ENCODE measurements around the gene TMOD1.

- TF ChIP-seq RAD21 (IDR thresholded peaks at IDR 0.05 in 1 of 2, conservative IDR thresholded peaks at IDR 0.05 in 1 of 2; ENCODE audit: low read depth in 2 of 2, low read length in 2 of 2) (no peak), CTCF (IDR thresholded peaks at IDR 0.05; ENCODE audit: control extremely low read depth in 1 of 3, insufficient read depth in 1 of 3, low read depth in 1 of 3, low read length in 3 of 3) (no peak), POLR2A (IDR thresholded peaks at IDR 0.05; ENCODE audit: control extremely low read depth in 1 of 2, low read depth in 2 of 2, low read length in 2 of 2) (no peak), USF2 (IDR thresholded peaks at IDR 0.05; ENCODE audit: low read length) (no peak), GTF2F1 (IDR thresholded peaks at IDR 0.05; ENCODE audit: borderline replicate concordance, low read depth, low read length) (no peak), SUZ12 (IDR thresholded peaks at IDR 0.05; ENCODE audit: low read length) (no peak), CEBPB (IDR thresholded peaks at IDR 0.05; ENCODE audit: low read depth, low read length) (no peak), ZNF274 (IDR thresholded peaks at IDR 0.05; ENCODE audit: borderline replicate concordance, extremely low read depth, low read length) (no peak), ATF2 (IDR thresholded peaks at IDR 0.05; ENCODE audit: low read length) (no peak), POLR2AphosphoS5 (IDR thresholded peaks at IDR 0.05; ENCODE audit: low read depth, low read length) (no peak)
These were observed 18.0 kb downstream of the TMOD1 start for GRCh38 chr9:97519441-97519970.

All from H1 (cell line).